Cardiac muscle cell (in vitro differentiated cells and primary cell): Measurements from ENCODE around the gene NCOA4. TPM values are rescaled to one million over a fixed set of nuclear protein-coding genes. Genes with fewer than 3 reads are reported as not detected.
A peak's percentile ranks its signal among the peaks of the same experiment; 100 is the strongest.

ENCODE experiments used
- DNase-seq, 2 donors: peaks; one replicate each; pipeline versions ENCODE4 v3.0.0 to v3.0.0-alpha.2; 2010 to 2017; ENCODE audit warnings: low read depth in 1 of 2, low spot score in 1 of 2
- H3K27ac ChIP-seq: fragments of 200-600 bp; sonication (generic); 2 replicates; pipeline ENCODE4 v1.5.1; 2016
- H3K27me3 ChIP-seq: fragments of 200-600 bp; sonication (generic); 2 replicates; pipeline ENCODE4 v1.6.0; 2016; ENCODE audit warnings: control low read depth
- H3K36me3 ChIP-seq: fragments of 200-600 bp; sonication (generic); 2 replicates; pipeline ENCODE4 v1.5.1; 2016; ENCODE audit warnings: control low read depth
- H3K4me1 ChIP-seq: fragments of 200-600 bp; sonication (generic); 2 replicates; pipeline ENCODE4 v1.8.1; 2017; ENCODE audit warnings: low read depth, mild to moderate bottlenecking, mixed run types
- H3K4me3 ChIP-seq: fragments of 200-600 bp; sonication (generic); 2 replicates; pipeline ENCODE4 v1.5.1; 2016; ENCODE audit warnings: mild to moderate bottlenecking
- H3K9me3 ChIP-seq: fragments of 200-600 bp; sonication (generic); 2 replicates; pipeline ENCODE4 v1.5.1; 2017; ENCODE audit warnings: low read depth, mild to moderate bottlenecking, control low read depth
- CTCF ChIP-seq: IDR thresholded peaks from 2 replicates; pipeline ENCODE4 v1.5.1; 2012; ENCODE audit warnings: low read depth, mild to moderate bottlenecking, low read length
- polyA plus RNA-seq: library from polyadenylated mRNA; unstranded; fragments of >200 nt; fragmentation: Nextera tagmentation; extraction: Ambion mirVana; gene quantifications from 2 replicates; pipeline ENCODE4 v1.2.1, GENCODE V29; 2016
- total RNA-seq: library from RNA; depleted of rRNA; stranded (reverse); fragments of >200 nt; gene quantifications from 2 replicates; pipeline ENCODE4 v1.2.3, GENCODE V29; 2016

Gene NCOA4
- total and polyA plus RNA-seq, 2 experiments from 2014 or later: 149 to 292 TPM

GRCh38 chr10:46035923-46036849 is 5.8 kb upstream of the NCOA4 start:
- Histone ChIP-seq H3K27ac (no peak overlapping the region), H3K9me3 (no peaks in the 10 kb centered on the region), H3K36me3 (no peaks in the 10 kb centered on the region), H3K27me3 (no peaks in the 10 kb centered on the region), H3K4me1 (peaks cover 5% of the 10 kb centered on the region), H3K4me3 (no peak overlapping the region)
- no peak for TF ChIP-seq CTCF
- DNase-seq: no peak

GRCh38 chr10:46033602-46034011 is 3.2 kb upstream of the NCOA4 start:
- H3K27me3 ChIP-seq: no peaks in the 10 kb centered on the region
- no peak for TF ChIP-seq CTCF
- peaks cover 14% of the 10 kb centered on the region for H3K4me1 ChIP-seq
- H3K4me3 ChIP-seq: no peak overlapping the region
- H3K36me3 ChIP-seq: no peaks in the 10 kb centered on the region
- peak; percentile 40 to 88 for DNase-seq
- no peak overlapping the region for H3K27ac ChIP-seq
- H3K9me3 ChIP-seq: no peaks in the 10 kb centered on the region

GRCh38 chr10:46031648-46032532 is 1.5 kb upstream of the NCOA4 start:
- Histone ChIP-seq H3K4me1 (peaks cover 22% of the 10 kb centered on the region), H3K4me3 (no peak overlapping the region), H3K9me3 (no peaks in the 10 kb centered on the region), H3K36me3 (no peaks in the 10 kb centered on the region), H3K27me3 (no peaks in the 10 kb centered on the region), H3K27ac (no peak overlapping the region)
- no peak for DNase-seq
- TF ChIP-seq CTCF: no peak

- no peak for TF ChIP-seq CTCF
- Histone ChIP-seq H3K9me3 (no peaks in the 10 kb centered on the region), H3K27ac (peak overlapping the region; percentile 91), H3K36me3 (no peaks in the 10 kb centered on the region), H3K4me1 (peaks cover 40% of the 10 kb centered on the region), H3K4me3 (peak overlapping the region; percentile 77), H3K27me3 (no peaks in the 10 kb centered on the region)
- DNase-seq: no peak
These were observed 877 bp downstream of the NCOA4 start for GRCh38 chr10:46029461-46030030.
